ENCODE data around the gene PRRG2.
A peak's percentile ranks its signal among the peaks of the same experiment; 100 is the strongest.

The PRRG2 gene

GRCh38 chr19:49570997-49571676, 10.0 kb upstream of the PRRG2 start:
- CTCF ChIA-PET = interaction anchor here (0.7 to 3.7 kb wide), 17 partner anchors 9 to 123 kb away, joined by 3 to 24 read pairs (median 6); partner anchors contain the start of genes NOSIP, PIH1D1 and PRMT1
- peak; percentile 52; the same call in 1 of the 2 replicates for TF ChIP-seq PKNOX1 (IDR thresholded peaks at IDR 0.05)
- TF ChIP-seq LEF1 (IDR thresholded peaks at IDR 0.05; ENCODE audit: borderline replicate concordance) = no peak
- DNase-seq (ENCODE audit: extremely low spot score) = peak; percentile 39
- POLR2A ChIA-PET = interaction anchor here (1.1 to 3.0 kb wide), 4 partner anchors 9 to 69 kb away, joined by 3 to 17 read pairs (median 6); partner anchors contain the start of genes FCGRT, NOSIP, PRRG2 and RRAS

- DNase-seq (ENCODE audit: extremely low spot score) = no peak
- POLR2A ChIA-PET = interaction anchor here (1.4 kb wide), 1 partner anchor 17 kb away, joined by 3 read pairs; no protein-coding TSS in a partner anchor
- CTCF ChIA-PET = no interaction called here
- no peak for TF ChIP-seq ARNT (IDR thresholded peaks at IDR 0.05)
- no peak for TF ChIP-seq LEF1 (IDR thresholded peaks at IDR 0.05; ENCODE audit: borderline replicate concordance)
Observed at GRCh38 chr19:49573009-49573408, 8.1 kb upstream of the PRRG2 start.

GRCh38 chr19:49573425-49573824, 7.7 kb upstream of the PRRG2 start:
- DNase-seq (ENCODE audit: extremely low spot score) = no peak
- CTCF ChIA-PET = no interaction called here
- POLR2A ChIA-PET = interaction anchor here (1.4 kb wide), 1 partner anchor 17 kb away, joined by 3 read pairs; no protein-coding TSS in a partner anchor
- no peak for TF ChIP-seq BHLHE40 (IDR thresholded peaks at IDR 0.05; ENCODE audit: borderline replicate concordance)
- TF ChIP-seq FOXM1 (IDR thresholded peaks at IDR 0.05; ENCODE audit: borderline replicate concordance) = no peak
- no peak for TF ChIP-seq FOXA1 (IDR thresholded peaks at IDR 0.05)
- no peak for TF ChIP-seq CTBP1 (IDR thresholded peaks at IDR 0.05; ENCODE audit: borderline replicate concordance)
- no peak for TF ChIP-seq PKNOX1 (IDR thresholded peaks at IDR 0.05)
- TF ChIP-seq SUZ12 (IDR thresholded peaks at IDR 0.05) = no peak
- TF ChIP-seq L3MBTL2 (conservative IDR thresholded peaks at IDR 0.05) = no peak
- TF ChIP-seq TARDBP (IDR thresholded peaks at IDR 0.05) = no peak
- TF ChIP-seq SP1 (IDR thresholded peaks at IDR 0.05) = no peak
- no peak for TF ChIP-seq ZNF384 (IDR thresholded peaks at IDR 0.05)
- no peak for TF ChIP-seq ARNT (IDR thresholded peaks at IDR 0.05)
- TF ChIP-seq LEF1 (IDR thresholded peaks at IDR 0.05; ENCODE audit: borderline replicate concordance) = no peak
- TF ChIP-seq HDGF (IDR thresholded peaks at IDR 0.05; ENCODE audit: borderline replicate concordance) = no peak
- no peak for TF ChIP-seq ELF4 (IDR thresholded peaks at IDR 0.05)
- TF ChIP-seq FOXK2 (IDR thresholded peaks at IDR 0.05) = no peak
- TF ChIP-seq NFRKB (IDR thresholded peaks at IDR 0.05) = no peak

GRCh38 chr19:49574206-49574755, 6.8 kb upstream of the PRRG2 start:
- ChIA-PET CTCF (interaction anchor here (0.6 kb wide), 1 partner anchor 64 kb away, joined by 5 read pairs; no protein-coding TSS in a partner anchor), POLR2A (interaction anchor here (1.4 kb wide), 1 partner anchor 16 kb away, joined by 3 read pairs; no protein-coding TSS in a partner anchor)
- DNase-seq (ENCODE audit: extremely low spot score) = no peak
- TF ChIP-seq TARDBP (IDR thresholded peaks at IDR 0.05) (no peak), SP1 (IDR thresholded peaks at IDR 0.05) (no peak), L3MBTL2 (conservative IDR thresholded peaks at IDR 0.05) (no peak)

- no peak for DNase-seq (ENCODE audit: extremely low spot score)
- CTCF ChIA-PET = interaction anchor here (1.2 to 2.1 kb wide), 2 partner anchors 9 to 102 kb away, joined by 4 to 10 read pairs; no protein-coding TSS in a partner anchor
- POLR2A ChIA-PET = interaction anchor here (1.0 to 3.9 kb wide), 8 partner anchors 8 to 103 kb away, joined by 3 to 29 read pairs (median 13); partner anchors contain the start of genes PRMT1, PRR12, RPS11 and RRAS
- no peak for TF ChIP-seq SP1 (IDR thresholded peaks at IDR 0.05)
- no peak for TF ChIP-seq NFRKB (IDR thresholded peaks at IDR 0.05)
- no peak for TF ChIP-seq HDGF (IDR thresholded peaks at IDR 0.05; ENCODE audit: borderline replicate concordance)
- no peak for TF ChIP-seq FOXK2 (IDR thresholded peaks at IDR 0.05)
- no peak for TF ChIP-seq PKNOX1 (IDR thresholded peaks at IDR 0.05)
- no peak for TF ChIP-seq BHLHE40 (IDR thresholded peaks at IDR 0.05; ENCODE audit: borderline replicate concordance)
- TF ChIP-seq FOXA1 (IDR thresholded peaks at IDR 0.05) = no peak
- TF ChIP-seq ARNT (IDR thresholded peaks at IDR 0.05) = no peak
- TF ChIP-seq ZNF384 (IDR thresholded peaks at IDR 0.05) = no peak
- TF ChIP-seq LEF1 (IDR thresholded peaks at IDR 0.05; ENCODE audit: borderline replicate concordance) = no peak
- no peak for TF ChIP-seq ELF4 (IDR thresholded peaks at IDR 0.05)
- TF ChIP-seq SUZ12 (IDR thresholded peaks at IDR 0.05) = no peak
- no peak for TF ChIP-seq L3MBTL2 (conservative IDR thresholded peaks at IDR 0.05)
- no peak for TF ChIP-seq FOXM1 (IDR thresholded peaks at IDR 0.05; ENCODE audit: borderline replicate concordance)
- no peak for TF ChIP-seq TARDBP (IDR thresholded peaks at IDR 0.05)
- no peak for TF ChIP-seq CTBP1 (IDR thresholded peaks at IDR 0.05; ENCODE audit: borderline replicate concordance)
Observed at GRCh38 chr19:49579193-49579592, 1.9 kb upstream of the PRRG2 start.

- TF ChIP-seq CTBP1 (IDR thresholded peaks at IDR 0.05; ENCODE audit: borderline replicate concordance) (no peak), SP1 (IDR thresholded peaks at IDR 0.05) (no peak), TARDBP (IDR thresholded peaks at IDR 0.05) (no peak), NFRKB (IDR thresholded peaks at IDR 0.05) (no peak), ARNT (IDR thresholded peaks at IDR 0.05) (no peak), LEF1 (IDR thresholded peaks at IDR 0.05; ENCODE audit: borderline replicate concordance) (no peak), HDGF (IDR thresholded peaks at IDR 0.05; ENCODE audit: borderline replicate concordance) (no peak), PKNOX1 (IDR thresholded peaks at IDR 0.05) (no peak), SUZ12 (IDR thresholded peaks at IDR 0.05) (no peak), ELF4 (IDR thresholded peaks at IDR 0.05) (no peak), L3MBTL2 (conservative IDR thresholded peaks at IDR 0.05) (no peak), FOXK2 (IDR thresholded peaks at IDR 0.05) (no peak), BHLHE40 (IDR thresholded peaks at IDR 0.05; ENCODE audit: borderline replicate concordance) (no peak), FOXM1 (IDR thresholded peaks at IDR 0.05; ENCODE audit: borderline replicate concordance) (no peak), FOXA1 (IDR thresholded peaks at IDR 0.05) (no peak), ZNF384 (IDR thresholded peaks at IDR 0.05) (no peak)
- DNase-seq (ENCODE audit: extremely low spot score) = no peak
- CTCF ChIA-PET = interaction anchor here (1.2 to 2.1 kb wide), 2 partner anchors 9 to 101 kb away, joined by 4 to 10 read pairs; no protein-coding TSS in a partner anchor
- POLR2A ChIA-PET = interaction anchor here (0.6 to 3.9 kb wide), 13 partner anchors 9 to 138 kb away, joined by 3 to 29 read pairs (median 5); partner anchors contain the start of genes PRMT1, PRR12, RPS11 and RRAS
Observed at GRCh38 chr19:49579947-49580263, 1.2 kb upstream of the PRRG2 start.

Data from HEK293T (cell line).